Stimulated activated CD4-positive, alpha-beta T cell treated with anti-CD3 and anti-CD28 coated beads, Interleukin-4, amount 100 ng/mL, for 1 hour (primary cell): ENCODE data around the gene SLC24A3.
"Not testable (repeated sequence)": the region's sequence is repeated elsewhere in the genome, so short reads cannot be mapped to it uniquely, and the experiment has no call there.

Source experiments
- DNase-seq: peaks from one replicate; pipeline ENCODE4 v3.0.0-alpha.2; 2020

SLC24A3 gene

GRCh38 chr20:19734811-19735210 lies 522.4 kb downstream of the SLC24A3 start:
- DNase-seq: no peak

GRCh38 chr20:19735446-19735845 lies 523.0 kb downstream of the SLC24A3 start:
- DNase-seq: no peak

- no peak for DNase-seq
Measured at GRCh38 chr20:19737025-19737424, 524.6 kb downstream of the SLC24A3 start.

GRCh38 chr20:19738951-19739350 lies 526.5 kb downstream of the SLC24A3 start:
- DNase-seq: no peak

GRCh38 chr20:19739351-19739750 lies 526.9 kb downstream of the SLC24A3 start:
- DNase-seq: no peak

GRCh38 chr20:19740512-19740911 lies 528.1 kb downstream of the SLC24A3 start:
- no peak for DNase-seq

GRCh38 chr20:19741924-19742323 lies 529.5 kb downstream of the SLC24A3 start:
- DNase-seq: no peak

GRCh38 chr20:19742974-19743639 lies 530.7 kb downstream of the SLC24A3 start:
- DNase-seq: no peak

- no peak for DNase-seq
Measured at GRCh38 chr20:19743640-19743995, 531.2 kb downstream of the SLC24A3 start.

- no peak for DNase-seq
Measured at GRCh38 chr20:19745106-19745505, 532.7 kb downstream of the SLC24A3 start.

- DNase-seq: no peak
Measured at GRCh38 chr20:19745584-19745983, 533.1 kb downstream of the SLC24A3 start.

- DNase-seq: no peak
Measured at GRCh38 chr20:19746396-19746795, 534.0 kb downstream of the SLC24A3 start.

GRCh38 chr20:19747903-19748302 lies 535.5 kb downstream of the SLC24A3 start:
- no peak for DNase-seq

GRCh38 chr20:19748681-19749080 lies 536.2 kb downstream of the SLC24A3 start:
- no peak for DNase-seq

GRCh38 chr20:19749618-19750071 lies 537.2 kb downstream of the SLC24A3 start:
- DNase-seq: no peak

- no peak for DNase-seq
Measured at GRCh38 chr20:19750101-19750606, 537.7 kb downstream of the SLC24A3 start.

- DNase-seq: no peak
Measured at GRCh38 chr20:19750907-19751636, 538.6 kb downstream of the SLC24A3 start.

GRCh38 chr20:19754201-19754600 lies 541.8 kb downstream of the SLC24A3 start:
- DNase-seq: not testable (repeated sequence)

- DNase-seq: no peak
Measured at GRCh38 chr20:19756761-19757486, 544.5 kb downstream of the SLC24A3 start.

GRCh38 chr20:19757487-19758132 lies 545.2 kb downstream of the SLC24A3 start:
- DNase-seq: no peak

GRCh38 chr20:19758133-19758500 lies 545.7 kb downstream of the SLC24A3 start, which contains the start of gene RIN2:
Gene RIN2, plus strand, starts transcription at chr20:19758258. Its CDS starts 131,344 bp downstream, at chr20:19889602.
- no peak for DNase-seq

GRCh38 chr20:19758501-19759331 lies 546.3 kb downstream of the SLC24A3 start:
- no peak for DNase-seq
